K562 (cell line): ENCODE results near the gene DOCK1.

Source experiments
- MXI1 ChIP-seq: IDR thresholded peaks from 2 replicates; pipeline ENCODE4 v1.6.1; 2011; ENCODE audit warnings: low read depth, mild to moderate bottlenecking, improper control_type of control experiment, low read length
- NFXL1 ChIP-seq: fragments of 450-650 bp; formaldehyde crosslinking; IDR thresholded peaks from 2 replicates; pipeline ENCODE4 v1.4.0; 2021; ENCODE audit warnings: mild to moderate bottlenecking
- POLR2A ChIP-seq: fragments of 450-650 bp; conservative IDR thresholded peaks from 2 replicates; pipeline ENCODE4 v1.6.1; 2016
- POLR2AphosphoS5 ChIP-seq: IDR thresholded peaks from 2 replicates; pipeline ENCODE4 v1.6.1; 2011; ENCODE audit warnings: mild to moderate bottlenecking, low read depth, low read length, moderate library complexity; ENCODE audit not compliant: control insufficient read depth, insufficient read depth
- ZFP36 ChIP-seq: fragments of 150-350 bp; IDR thresholded peaks from 2 replicates; pipeline ENCODE4 v1.6.1; 2018; ENCODE audit warnings: low read length, low read depth; ENCODE audit not compliant: partially characterized antibody
- ZNF274 ChIP-seq: IDR thresholded peaks from 2 replicates; pipeline ENCODE4 v1.6.1; 2011; ENCODE audit warnings: low read depth, mild to moderate bottlenecking, low read length, moderate library complexity, borderline replicate concordance
- TF ChIP-seq, protein P1 (sequence below): fragments of 450-650 bp; IDR thresholded peaks from 2 replicates; pipeline ENCODE4 v1.6.1; 2018; ENCODE audit not compliant: partially characterized antibody
- TF ChIP-seq, protein P2 (sequence below): fragments of 450-650 bp; formaldehyde crosslinking; IDR thresholded peaks from 2 replicates; pipeline ENCODE4 v1.4.0; 2020; ENCODE audit warnings: mild to moderate bottlenecking, moderate library complexity
- TF ChIP-seq, protein P3 (sequence below), 3 experiments: IDR thresholded peaks in 2 of 3; conservative IDR thresholded peaks in 1 of 3; 2 replicates each; pipeline ENCODE4 v1.5.1; 2011 to 2012; ENCODE audit warnings: low read length in 3 of 3, mild to moderate bottlenecking in 3 of 3, control low read depth in 2 of 3, improper control_type of control experiment in 1 of 3, inconsistent platforms in 1 of 3, low read depth in 1 of 3, mixed read lengths in 1 of 3, moderate library complexity in 1 of 3; ENCODE audit not compliant: insufficient read depth in 2 of 3

DNA sequence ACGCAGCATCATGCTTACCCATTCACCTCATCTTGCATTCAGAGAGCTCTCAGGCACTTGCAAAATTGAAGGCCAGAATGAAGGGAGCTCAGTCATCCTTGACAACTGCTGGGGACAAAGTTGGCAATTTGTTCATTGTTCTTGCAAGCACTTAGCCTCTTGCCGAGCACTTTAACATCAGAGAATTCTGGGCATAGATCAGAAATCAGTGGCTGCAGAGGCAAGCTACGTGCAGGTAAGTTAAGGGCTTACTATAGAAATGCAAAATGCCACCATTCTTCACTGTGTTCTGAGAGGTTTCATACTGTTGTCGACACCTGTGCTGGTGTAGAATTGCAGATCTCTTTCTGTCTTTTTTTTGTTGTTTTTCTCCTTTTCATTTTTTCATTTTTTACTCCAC, 375.2 kb downstream of the DOCK1 start:
- TF ChIP-seq POLR2AphosphoS5 (no peak), ZFP36 (no peak), ZNF274 (no peak), NFXL1 (no peak), MXI1 (no peak), POLR2A (no peak)
- TF ChIP-seq, protein P1, sequence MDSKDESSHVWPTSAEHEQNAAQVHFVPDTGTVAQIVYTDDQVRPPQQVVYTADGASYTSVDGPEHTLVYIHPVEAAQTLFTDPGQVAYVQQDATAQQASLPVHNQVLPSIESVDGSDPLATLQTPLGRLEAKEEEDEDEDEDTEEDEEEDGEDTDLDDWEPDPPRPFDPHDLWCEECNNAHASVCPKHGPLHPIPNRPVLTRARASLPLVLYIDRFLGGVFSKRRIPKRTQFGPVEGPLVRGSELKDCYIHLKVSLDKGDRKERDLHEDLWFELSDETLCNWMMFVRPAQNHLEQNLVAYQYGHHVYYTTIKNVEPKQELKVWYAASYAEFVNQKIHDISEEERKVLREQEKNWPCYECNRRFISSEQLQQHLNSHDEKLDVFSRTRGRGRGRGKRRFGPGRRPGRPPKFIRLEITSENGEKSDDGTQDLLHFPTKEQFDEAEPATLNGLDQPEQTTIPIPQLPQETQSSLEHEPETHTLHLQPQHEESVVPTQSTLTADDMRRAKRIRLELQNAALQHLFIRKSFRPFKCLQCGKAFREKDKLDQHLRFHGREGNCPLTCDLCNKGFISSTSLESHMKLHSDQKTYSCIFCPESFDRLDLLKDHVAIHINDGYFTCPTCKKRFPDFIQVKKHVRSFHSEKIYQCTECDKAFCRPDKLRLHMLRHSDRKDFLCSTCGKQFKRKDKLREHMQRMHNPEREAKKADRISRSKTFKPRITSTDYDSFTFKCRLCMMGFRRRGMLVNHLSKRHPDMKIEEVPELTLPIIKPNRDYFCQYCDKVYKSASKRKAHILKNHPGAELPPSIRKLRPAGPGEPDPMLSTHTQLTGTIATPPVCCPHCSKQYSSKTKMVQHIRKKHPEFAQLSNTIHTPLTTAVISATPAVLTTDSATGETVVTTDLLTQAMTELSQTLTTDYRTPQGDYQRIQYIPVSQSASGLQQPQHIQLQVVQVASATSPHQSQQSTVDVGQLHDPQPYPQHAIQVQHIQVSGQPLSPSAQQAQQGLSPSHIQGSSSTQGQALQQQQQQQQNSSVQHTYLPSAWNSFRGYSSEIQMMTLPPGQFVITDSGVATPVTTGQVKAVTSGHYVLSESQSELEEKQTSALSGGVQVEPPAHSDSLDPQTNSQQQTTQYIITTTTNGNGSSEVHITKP = no peak
- TF ChIP-seq, protein P2, sequence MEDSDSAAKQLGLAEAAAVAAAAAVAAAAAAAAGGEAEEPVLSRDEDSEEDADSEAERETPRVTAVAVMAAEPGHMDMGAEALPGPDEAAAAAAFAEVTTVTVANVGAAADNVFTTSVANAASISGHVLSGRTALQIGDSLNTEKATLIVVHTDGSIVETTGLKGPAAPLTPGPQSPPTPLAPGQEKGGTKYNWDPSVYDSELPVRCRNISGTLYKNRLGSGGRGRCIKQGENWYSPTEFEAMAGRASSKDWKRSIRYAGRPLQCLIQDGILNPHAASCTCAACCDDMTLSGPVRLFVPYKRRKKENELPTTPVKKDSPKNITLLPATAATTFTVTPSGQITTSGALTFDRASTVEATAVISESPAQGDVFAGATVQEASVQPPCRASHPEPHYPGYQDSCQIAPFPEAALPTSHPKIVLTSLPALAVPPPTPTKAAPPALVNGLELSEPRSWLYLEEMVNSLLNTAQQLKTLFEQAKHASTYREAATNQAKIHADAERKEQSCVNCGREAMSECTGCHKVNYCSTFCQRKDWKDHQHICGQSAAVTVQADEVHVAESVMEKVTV (CRISPR knock-in tag) = no peak
- TF ChIP-seq, protein P3, sequence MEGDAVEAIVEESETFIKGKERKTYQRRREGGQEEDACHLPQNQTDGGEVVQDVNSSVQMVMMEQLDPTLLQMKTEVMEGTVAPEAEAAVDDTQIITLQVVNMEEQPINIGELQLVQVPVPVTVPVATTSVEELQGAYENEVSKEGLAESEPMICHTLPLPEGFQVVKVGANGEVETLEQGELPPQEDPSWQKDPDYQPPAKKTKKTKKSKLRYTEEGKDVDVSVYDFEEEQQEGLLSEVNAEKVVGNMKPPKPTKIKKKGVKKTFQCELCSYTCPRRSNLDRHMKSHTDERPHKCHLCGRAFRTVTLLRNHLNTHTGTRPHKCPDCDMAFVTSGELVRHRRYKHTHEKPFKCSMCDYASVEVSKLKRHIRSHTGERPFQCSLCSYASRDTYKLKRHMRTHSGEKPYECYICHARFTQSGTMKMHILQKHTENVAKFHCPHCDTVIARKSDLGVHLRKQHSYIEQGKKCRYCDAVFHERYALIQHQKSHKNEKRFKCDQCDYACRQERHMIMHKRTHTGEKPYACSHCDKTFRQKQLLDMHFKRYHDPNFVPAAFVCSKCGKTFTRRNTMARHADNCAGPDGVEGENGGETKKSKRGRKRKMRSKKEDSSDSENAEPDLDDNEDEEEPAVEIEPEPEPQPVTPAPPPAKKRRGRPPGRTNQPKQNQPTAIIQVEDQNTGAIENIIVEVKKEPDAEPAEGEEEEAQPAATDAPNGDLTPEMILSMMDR (IDR thresholded peaks at IDR 0.05 in 2 of 3, conservative IDR thresholded peaks at IDR 0.05 in 1 of 3; ENCODE audit: insufficient read depth in 2 of 3, low read depth in 1 of 3, low read length in 3 of 3) = no peak
